GM18858 (cell line): ENCODE measurements around the gene TSKU.
"Not testable (repeated sequence)": the region's sequence is repeated elsewhere in the genome, so short reads cannot be mapped to it uniquely, and the experiment has no call there.

ENCODE experiments used
- ATAC-seq: cut with Tn5 transposase; IDR thresholded peaks from one replicate; pipeline ENCODE4 v1.9.1; 2021; ENCODE audit not compliant: unreplicated experiment

TSKU gene

DNA sequence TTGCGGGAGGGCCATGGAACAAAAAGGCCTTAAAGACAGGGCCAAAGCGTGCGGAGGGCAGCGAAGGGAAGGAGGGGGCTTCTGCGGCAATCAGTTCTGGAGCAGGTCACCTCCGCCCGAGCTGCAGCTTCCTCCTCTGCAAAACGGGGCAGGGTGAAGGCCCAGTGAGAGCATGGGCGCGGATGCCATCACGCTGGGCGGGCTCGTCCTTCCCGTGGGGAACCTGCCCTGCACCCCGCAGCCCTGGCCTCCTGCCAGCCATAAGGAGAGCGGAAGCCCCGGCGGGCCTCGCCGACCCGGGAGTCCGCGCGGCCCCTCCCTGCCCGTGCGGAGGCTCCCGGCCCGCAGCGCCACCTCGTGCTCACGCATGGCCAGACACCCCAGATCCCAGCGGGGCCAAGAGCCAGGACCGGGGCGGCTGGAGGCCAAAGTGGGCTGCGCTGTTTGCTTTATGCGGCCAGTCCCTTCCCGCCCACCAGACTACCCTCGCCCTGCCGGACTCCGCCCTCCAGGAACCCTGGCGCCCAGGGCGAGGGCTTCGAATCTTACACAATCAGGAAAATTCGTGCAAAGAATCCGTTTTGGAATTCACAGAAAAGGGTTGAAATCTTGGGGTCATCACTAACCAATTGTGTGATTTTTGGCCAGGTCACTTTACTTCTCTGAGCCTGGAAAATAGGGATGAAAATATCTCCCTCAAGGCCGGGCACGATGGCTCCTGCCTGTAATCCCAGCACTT is 16.1 kb downstream of the TSKU start:
- peak; percentile 46 for ATAC-seq

DNA sequence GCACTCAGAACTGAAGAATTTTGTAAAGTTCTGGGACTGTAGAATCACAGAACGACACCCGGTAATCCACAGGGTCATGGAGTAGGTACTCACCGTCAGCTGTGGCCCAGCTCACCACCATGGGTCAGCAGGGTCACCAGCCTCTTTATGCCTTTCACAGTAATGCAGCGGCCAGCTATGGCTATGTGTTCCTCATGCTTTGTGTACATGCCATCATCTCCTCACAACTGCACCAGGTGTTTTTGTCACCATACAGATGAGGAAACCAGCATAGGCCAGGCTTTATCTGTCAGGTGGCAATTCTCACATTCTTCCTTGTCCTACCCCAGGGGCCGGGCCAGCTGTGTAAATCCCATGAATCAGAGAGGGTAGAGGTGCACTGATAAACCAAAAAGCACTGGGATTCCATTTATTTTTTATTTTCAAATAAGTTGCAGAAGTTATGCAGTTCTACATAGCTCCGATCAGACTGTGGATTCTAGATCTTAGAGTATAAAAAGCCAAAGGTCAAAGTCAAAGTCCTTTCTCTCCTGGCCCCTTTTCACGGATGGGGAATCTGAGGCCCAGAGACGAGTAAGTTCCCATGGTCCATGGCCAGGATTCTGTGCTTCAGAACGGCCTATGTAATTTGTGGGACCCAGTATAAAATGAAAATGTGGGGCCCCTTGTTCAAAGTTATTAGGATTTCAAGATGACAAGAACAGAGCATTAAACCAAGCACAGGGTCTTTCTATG is 17.5 kb downstream of the TSKU start:
- ATAC-seq = no peak

- ATAC-seq = no peak
Observed at GRCh38 chr11:76801225-76801624, 18.1 kb downstream of the TSKU start.

- ATAC-seq = no peak
Observed at GRCh38 chr11:76801736-76802135, 18.6 kb downstream of the TSKU start.

GRCh38 chr11:76802151-76802550 is 19.0 kb downstream of the TSKU start:
- ATAC-seq = no peak

GRCh38 chr11:76802621-76803020 is 19.5 kb downstream of the TSKU start:
- ATAC-seq = no peak

DNA sequence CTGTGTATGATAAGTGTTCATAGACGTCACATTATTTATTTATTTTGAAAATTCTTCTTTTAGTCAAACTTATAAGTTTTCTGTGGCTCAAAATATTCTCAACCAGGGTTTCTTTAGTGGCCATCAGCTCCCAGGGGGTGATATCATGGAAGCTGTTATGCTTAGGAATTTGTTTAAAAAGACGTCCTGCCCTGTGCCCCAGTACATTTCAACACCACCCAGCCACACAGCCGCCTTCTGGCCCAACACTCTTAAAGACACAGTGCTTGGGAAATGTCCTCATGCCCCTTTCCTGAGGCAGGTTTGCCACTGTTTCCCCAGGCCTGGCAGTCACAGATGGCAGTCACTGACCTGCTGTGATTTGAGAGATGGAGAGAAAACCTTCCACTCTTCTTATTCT is 19.9 kb downstream of the TSKU start:
- ATAC-seq = no peak

- ATAC-seq = no peak
Observed at GRCh38 chr11:76803811-76804600, 20.9 kb downstream of the TSKU start.

- no peak for ATAC-seq
Observed at GRCh38 chr11:76805206-76805913, 22.2 kb downstream of the TSKU start.

- no peak for ATAC-seq
Observed at GRCh38 chr11:76806131-76806530, 23.0 kb downstream of the TSKU start.

- no peak for ATAC-seq
Observed at GRCh38 chr11:76806608-76807205, 23.6 kb downstream of the TSKU start.

- no peak for ATAC-seq
Observed at GRCh38 chr11:76807206-76807875, 24.2 kb downstream of the TSKU start.

DNA sequence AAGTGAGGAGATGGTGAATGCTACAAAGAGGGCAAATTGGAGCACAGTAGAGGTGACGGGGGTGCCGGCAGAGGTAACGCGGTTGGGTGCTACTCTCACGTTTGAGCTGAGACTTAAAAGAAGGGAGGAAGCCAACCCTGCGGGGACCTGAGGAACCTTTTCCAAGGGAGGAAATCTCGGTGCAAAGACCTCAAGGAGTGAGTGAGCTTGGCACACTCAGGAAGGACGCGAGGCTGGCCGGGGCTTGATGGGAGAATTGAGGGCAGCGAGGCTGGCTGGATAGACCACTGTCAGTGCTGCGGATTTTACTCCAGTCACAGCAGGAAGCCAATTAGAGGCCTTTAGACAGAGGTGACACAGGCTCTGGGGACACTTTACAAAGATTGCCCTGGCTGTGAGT is 25.0 kb downstream of the TSKU start:
- no peak for ATAC-seq

DNA sequence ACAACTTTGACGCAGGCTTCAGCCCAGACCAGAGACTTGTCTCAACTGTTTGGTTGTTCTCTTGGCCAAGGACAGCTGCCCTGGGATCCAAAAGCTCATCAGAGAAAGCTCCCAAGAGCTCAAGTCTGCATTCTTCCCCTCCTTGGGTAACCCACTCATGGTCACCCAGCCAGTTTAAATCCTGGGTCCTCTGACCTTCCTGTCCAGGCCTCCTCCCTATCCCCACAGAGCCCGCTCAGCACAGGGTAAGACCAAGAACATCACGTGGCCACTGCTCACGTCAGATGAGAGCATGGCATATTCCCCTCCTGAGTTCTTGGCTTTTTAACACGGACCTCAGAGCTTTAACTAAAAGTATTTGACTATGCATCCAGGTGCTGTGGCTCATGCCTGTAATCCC is 25.8 kb downstream of the TSKU start:
- no peak for ATAC-seq

DNA sequence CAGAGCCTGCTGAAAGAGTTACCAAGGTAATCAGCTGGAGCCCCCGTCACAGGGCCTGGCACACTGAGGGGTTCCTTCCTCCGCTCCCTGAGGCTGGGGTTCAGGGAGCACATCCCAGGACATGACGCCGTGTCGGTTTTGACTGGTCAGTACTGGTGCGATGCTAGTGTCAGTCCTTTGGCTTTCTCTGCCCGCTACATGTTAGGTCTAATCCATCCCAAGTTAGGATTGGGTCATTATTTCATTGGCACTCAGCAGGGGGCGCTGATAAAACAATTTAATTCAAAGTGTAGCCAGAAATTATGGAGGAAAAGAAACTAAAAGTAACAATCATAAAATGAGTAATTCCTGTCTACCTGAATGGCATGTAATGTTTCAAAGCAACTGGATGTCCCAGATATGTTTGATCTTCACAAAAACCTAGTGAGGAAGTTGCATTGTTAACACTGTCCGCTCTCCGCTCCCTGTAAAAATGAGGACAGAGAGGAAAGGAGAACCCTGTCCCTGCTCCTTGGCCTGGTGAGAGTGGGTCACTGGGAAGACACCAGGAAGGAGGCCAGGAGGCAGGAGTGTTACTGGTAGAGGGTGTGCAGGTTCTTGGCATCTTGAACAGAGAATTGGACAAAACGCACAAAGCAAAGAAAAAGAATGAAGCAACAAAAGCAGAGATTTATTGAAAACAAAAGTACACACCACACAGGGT is 27.1 kb downstream of the TSKU start:
- no peak for ATAC-seq

DNA sequence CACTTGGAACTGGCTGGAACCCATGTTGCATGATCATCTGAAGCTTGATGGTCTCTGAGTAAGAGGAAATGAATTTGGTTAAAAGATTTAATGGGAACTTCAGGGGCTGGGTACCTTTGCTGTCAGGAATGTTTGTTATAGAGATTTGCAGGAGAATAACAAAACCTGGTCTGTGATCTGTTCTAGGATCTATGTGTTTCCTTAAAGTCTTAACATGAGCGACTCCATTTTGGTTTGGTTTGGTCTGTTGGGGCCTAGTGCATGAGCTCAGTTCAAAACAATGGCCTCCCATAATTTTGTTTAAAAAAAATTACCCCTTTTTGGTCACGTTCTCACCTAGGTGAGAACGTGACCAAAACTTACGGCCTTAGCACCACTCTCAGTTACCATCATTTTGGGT is 28.1 kb downstream of the TSKU start:
- no peak for ATAC-seq

DNA sequence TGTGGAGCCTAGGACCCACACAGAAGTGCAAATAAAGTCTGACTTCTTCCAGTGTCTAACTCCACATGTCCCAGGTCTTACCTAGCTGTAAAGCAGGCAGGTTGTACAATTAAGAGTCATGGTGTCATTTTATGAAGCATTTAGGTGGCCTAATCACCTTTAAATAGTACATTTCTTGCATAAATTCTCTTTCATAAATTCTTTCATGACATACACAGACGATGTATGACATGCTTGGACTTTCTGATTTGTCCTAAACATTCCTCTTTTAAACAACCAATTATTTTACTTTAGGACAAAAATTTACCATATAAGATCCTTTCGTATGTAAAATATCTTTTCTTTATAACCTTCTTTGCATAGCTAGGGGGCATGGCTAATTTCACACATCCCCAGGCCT is 31.3 kb downstream of the TSKU start:
- no peak for ATAC-seq

DNA sequence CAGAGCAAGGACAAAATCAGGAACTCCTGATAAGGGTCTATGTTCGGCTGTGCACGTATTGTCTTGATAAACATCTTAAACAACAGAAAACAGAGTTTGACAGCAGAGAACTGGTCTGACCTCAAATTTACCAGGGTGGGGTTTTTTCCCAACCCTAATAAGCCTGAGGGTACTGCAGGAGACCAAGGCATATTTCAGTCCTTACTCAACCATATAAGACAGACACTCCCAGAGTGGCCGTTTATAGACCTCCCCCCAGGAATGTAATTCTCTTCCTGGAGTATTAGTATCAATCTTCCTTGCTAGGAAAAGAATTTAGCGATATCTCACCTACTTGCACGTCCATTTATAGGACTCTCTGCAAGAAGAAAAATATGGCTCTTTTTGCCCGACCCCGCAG is 32.5 kb downstream of the TSKU start:
- ATAC-seq = not testable (repeated sequence)

DNA sequence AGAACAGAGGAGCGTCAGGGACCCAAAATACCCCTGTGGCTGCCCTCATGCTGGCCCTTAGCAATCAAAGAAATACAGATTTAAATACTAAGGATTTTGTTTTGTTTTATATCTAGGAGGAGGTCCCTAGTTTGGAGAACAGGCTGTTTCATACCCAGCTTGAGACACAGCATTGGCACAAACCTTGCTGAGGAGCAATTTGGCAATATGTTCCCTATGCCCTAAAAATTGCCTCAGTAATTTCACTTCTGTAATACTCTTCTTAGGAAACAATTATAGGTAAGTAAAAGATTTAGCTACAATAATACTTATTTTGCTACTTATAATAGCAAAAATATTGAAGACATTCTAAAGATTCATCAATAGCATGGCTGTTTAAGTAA is 37.0 kb downstream of the TSKU start:
- ATAC-seq = no peak

GRCh38 chr11:76821396-76821795 is 38.2 kb downstream of the TSKU start:
- not testable (repeated sequence) for ATAC-seq
